ENCODE measurements around the gene SP140. TPM values are rescaled to one million over a fixed set of nuclear protein-coding genes. Genes with fewer than 3 reads are reported as not detected.

SP140 gene
- total and polyA plus RNA-seq, 9 of the 15 experiments (the other 6 are each of a cell fraction or from before 2014, with no cell fraction given) = 0.04 to 1.1 (median 0.57) TPM; not detected in 1

GRCh38 chr2:230267059-230267458 is 41.5 kb downstream of the SP140 start:
- intact Hi-C loops (cut with micrococcal nuclease) = no loop called here

More at GRCh38 chr2:230267059-230267458, 41.5 kb downstream of the SP140 start:
- H3K9ac ChIP-seq (ENCODE audit: insufficient read depth in 1 of 2, low read depth in 2 of 2, low read length in 2 of 2) = no peak overlapping the region
- no peak overlapping the region for H3K4me2 ChIP-seq (ENCODE audit: insufficient read depth, low read length)
- no peaks in the 10 kb centered on the region for H4K20me1 ChIP-seq (replicated peaks; ENCODE audit: control insufficient read depth, insufficient read depth, low read length)
- POLR2A ChIA-PET = no interaction called here
- no peaks in the 10 kb centered on the region for H3K9me1 ChIP-seq (ENCODE audit: control insufficient read depth, insufficient read depth, low read length)
- H3K4me1 ChIP-seq (replicated peaks in 1 of 2; ENCODE audit: control insufficient read depth in 2 of 2, insufficient read depth in 2 of 2, low read length in 2 of 2) = no peaks in the 10 kb centered on the region; a peak in 1 of 5 replicates
- DNase-seq (ENCODE audit: extremely low read depth in 1 of 4, low spot score in 3 of 4) (no peak), ATAC-seq (no peak), FAIRE-seq (no peak)
- no peaks in the 10 kb centered on the region for H3K9me3 ChIP-seq (replicated peaks; ENCODE audit: control insufficient read depth, insufficient read depth, low read depth, low read length)
- H3K4me3 ChIP-seq = no peak overlapping the region
- in situ Hi-C loops (cut with MboI) = no loop called here
- peaks cover 0 to 4% of the 10 kb centered on the region in 2 experiments; a peak in 1 of 5 replicates for H3K27me3 ChIP-seq (ENCODE audit: control insufficient read depth in 2 of 2, insufficient read depth in 2 of 2, low read length in 2 of 2)
- H3K36me3 ChIP-seq (ENCODE audit: control insufficient read depth, insufficient read depth, low read length) = no peaks in the 10 kb centered on the region
- WGBS (ENCODE audit: insufficient coverage, low coverage, missing lambda C conversion rate) = 0% methylated on average over 1 of the region's 1 CpG
- no TSS peak for BruUV-seq (replicated peaks)
- CTCF ChIA-PET (ENCODE audit: low intra/inter-chr PET ratio) = no interaction called here
- TF ChIP-seq FIP1L1 (IDR thresholded peaks at IDR 0.05; ENCODE audit: low read depth, low read length, poor library complexity, severe bottlenecking) (no peak), MITF (IDR thresholded peaks at IDR 0.05) (no peak), ARID3B (CRISPR knock-in tag; IDR thresholded peaks at IDR 0.05; ENCODE audit: borderline replicate concordance) (no peak)
- no peak overlapping the region for H3K27ac ChIP-seq (ENCODE audit: extremely low read depth, low read depth, low read length)
- no peaks in the 10 kb centered on the region for H3K79me2 ChIP-seq (ENCODE audit: control insufficient read depth, insufficient read depth, low read length)
- no peak overlapping the region for H2AFZ ChIP-seq (ENCODE audit: low read depth, low read length)
